ENCODE measurements around the gene ODAD3.

- TF ChIP-seq CTCF (IDR thresholded peaks at IDR 0.05; ENCODE audit: borderline replicate concordance, extremely low read depth, low read length, poor library complexity, severe bottlenecking) = no peak
- no peak for TF ChIP-seq EZH2 (IDR thresholded peaks at IDR 0.05; ENCODE audit: borderline replicate concordance, low read depth, low read length, severe bottlenecking)
These were observed 9.1 kb upstream of the ODAD3 start for GRCh38 chr19:11444059-11444458.

Data from DND-41 (cell line).